ENCODE data around the gene PEX1. TPM values are rescaled to one million over a fixed set of nuclear protein-coding genes. Genes with fewer than 3 reads are reported as not detected.
A peak's percentile ranks its signal among the peaks of the same experiment; 100 is the strongest.
"Not testable (repeated sequence)": the region's sequence is repeated elsewhere in the genome, so short reads cannot be mapped to it uniquely, and the experiment has no call there.

PEX1 gene
- polyA plus RNA-seq, 3 donors: 2.8 to 10.8 (median 2.9) TPM

DNA sequence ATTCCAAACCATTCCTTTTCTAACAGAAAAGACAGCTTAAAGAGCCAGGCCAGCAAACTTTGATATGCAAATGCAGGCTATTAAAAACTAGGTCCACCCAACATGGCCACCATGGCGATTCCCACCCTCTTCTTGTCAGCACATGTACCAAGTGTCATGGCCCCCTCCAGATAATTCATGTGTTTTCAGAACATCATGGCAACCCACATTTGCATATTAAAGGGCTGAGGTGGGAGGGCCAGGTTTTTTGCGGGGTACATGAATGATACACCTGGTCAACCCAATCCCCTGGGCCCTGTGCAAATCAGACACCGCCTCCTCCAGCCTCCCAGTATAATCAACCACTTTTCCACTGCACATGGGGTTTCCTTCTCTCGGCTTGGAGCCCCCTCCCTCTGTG, 49.6 kb downstream of the PEX1 start:
- Histone ChIP-seq H3K4me2 (replicated peaks; ENCODE audit: extremely low read depth, low read length, poor library complexity, severe bottlenecking) (no peak overlapping the region), H3K4me1 (ENCODE audit: control insufficient read depth in 1 of 2, insufficient read depth in 2 of 2, low read length in 2 of 2) (no peaks in the 10 kb centered on the region), H4K20me1 (ENCODE audit: insufficient read depth, low read length) (no peaks in the 10 kb centered on the region), H3K4me3 (replicated peaks in 1 of 3; ENCODE audit: low read depth in 2 of 3, low read length in 3 of 3) (no peak overlapping the region), H3K27ac (ENCODE audit: low read depth in 1 of 2, low read length in 2 of 2) (no peak overlapping the region), H3K36me3 (replicated peaks in 1 of 2; ENCODE audit: control insufficient read depth in 1 of 2, insufficient read depth in 2 of 2, low read length in 2 of 2) (no peaks in the 10 kb centered on the region), H2AFZ (ENCODE audit: insufficient read depth, low read depth, low read length, poor library complexity, severe bottlenecking) (no peak overlapping the region), H3K9me3 (replicated peaks in 1 of 2; ENCODE audit: control insufficient read depth in 1 of 2, insufficient read depth in 1 of 2, low read length in 2 of 2) (no peaks in the 10 kb centered on the region), H3K79me2 (ENCODE audit: insufficient read depth, low read length) (no peaks in the 10 kb centered on the region), H3K9ac (ENCODE audit: insufficient read depth, low read length, poor library complexity, severe bottlenecking) (no peak overlapping the region), H3K27me3 (ENCODE audit: control insufficient read depth in 2 of 2, insufficient read depth in 2 of 2, low read length in 2 of 2) (no peaks in the 10 kb centered on the region)
- TF ChIP-seq CTCF (IDR thresholded peaks at IDR 0.05): no peak
- no peak for DNase-seq
- Mint-ChIP-seq H3K9me3 (peaks cover 0 to 2% (median 0%) of the 10 kb centered on the region in 7 donors), H3K36me3 (peaks cover 13 to 20% of the 10 kb centered on the region in 2 donors), H3K27ac (peak overlapping the region in 1 of 7 donors; percentile 70), H3K4me3 (no peak overlapping the region), H3K4me1 (no peaks in the 10 kb centered on the region), H3K27me3 (ENCODE audit: low read depth in 3 of 3) (no peaks in the 10 kb centered on the region)
- intact Hi-C loops (cut with micrococcal nuclease): no loop called here
- 100% methylated on average over 1 of the region's 4 CpGs for WGBS (ENCODE audit: insufficient coverage)

- H2AFZ ChIP-seq (ENCODE audit: insufficient read depth, low read depth, low read length, poor library complexity, severe bottlenecking): no peak overlapping the region
- intact Hi-C loops (cut with micrococcal nuclease): no loop called here
- no peak overlapping the region for H3K4me3 ChIP-seq (replicated peaks in 1 of 3; ENCODE audit: low read depth in 2 of 3, low read length in 3 of 3)
- H3K4me2 ChIP-seq (replicated peaks; ENCODE audit: extremely low read depth, low read length, poor library complexity, severe bottlenecking): no peak overlapping the region
- no peak overlapping the region for H3K27ac ChIP-seq (ENCODE audit: low read depth in 1 of 2, low read length in 2 of 2)
- H3K9ac ChIP-seq (ENCODE audit: insufficient read depth, low read length, poor library complexity, severe bottlenecking): no peak overlapping the region
- TF ChIP-seq CTCF (IDR thresholded peaks at IDR 0.05): no peak
- H3K4me1 ChIP-seq (ENCODE audit: control insufficient read depth in 1 of 2, insufficient read depth in 2 of 2, low read length in 2 of 2): no peaks in the 10 kb centered on the region
- Mint-ChIP-seq H3K9me3 (peaks cover 0 to 2% (median 0%) of the 10 kb centered on the region in 7 donors), H3K27ac (no peak overlapping the region), H3K4me3 (no peak overlapping the region), H3K27me3 (ENCODE audit: low read depth in 3 of 3) (no peaks in the 10 kb centered on the region), H3K36me3 (peaks cover 13 to 20% of the 10 kb centered on the region in 2 donors), H3K4me1 (no peaks in the 10 kb centered on the region)
- no peaks in the 10 kb centered on the region for H3K27me3 ChIP-seq (ENCODE audit: control insufficient read depth in 2 of 2, insufficient read depth in 2 of 2, low read length in 2 of 2)
- 100% methylated on average over 7 of the region's 9 CpGs for WGBS (ENCODE audit: insufficient coverage)
- H3K9me3 ChIP-seq (replicated peaks in 1 of 2; ENCODE audit: control insufficient read depth in 1 of 2, insufficient read depth in 1 of 2, low read length in 2 of 2): no peaks in the 10 kb centered on the region
- no peaks in the 10 kb centered on the region for H4K20me1 ChIP-seq (ENCODE audit: insufficient read depth, low read length)
- H3K36me3 ChIP-seq (replicated peaks in 1 of 2; ENCODE audit: control insufficient read depth in 1 of 2, insufficient read depth in 2 of 2, low read length in 2 of 2): no peaks in the 10 kb centered on the region
- no peaks in the 10 kb centered on the region for H3K79me2 ChIP-seq (ENCODE audit: insufficient read depth, low read length)
- no peak for DNase-seq
These were observed 50.2 kb downstream of the PEX1 start for GRCh38 chr7:92478095-92478494.

DNA sequence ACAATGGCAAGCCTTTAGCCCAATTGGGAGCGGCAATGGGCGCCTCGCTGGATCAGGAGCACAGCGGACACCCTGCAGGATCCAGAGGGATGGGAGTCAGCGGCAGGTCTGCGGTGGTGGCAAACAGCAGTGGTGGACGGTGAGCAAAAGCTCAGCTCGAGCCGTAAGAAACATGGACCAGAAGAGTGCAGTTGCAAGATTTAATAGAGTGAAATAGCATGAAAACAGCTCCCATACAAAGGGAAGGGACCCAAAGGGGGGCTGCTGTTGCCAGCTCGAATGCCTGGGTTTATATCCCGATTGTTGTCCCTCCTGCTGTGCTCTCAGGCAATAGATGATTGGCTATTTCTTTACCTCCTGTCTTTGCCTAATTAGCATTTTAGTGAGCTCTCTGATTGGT, 50.6 kb downstream of the PEX1 start, which contains the start of gene ERVW-1:
TSS of gene ERVW-1 (minus strand) at position 266 of the 400 bp plus-strand sequence. CDS start 7,565 bp downstream, outside the sequence.
- H3K4me1 Mint-ChIP-seq; H3K79me2 ChIP-seq (ENCODE audit: insufficient read depth, low read length): not testable (repeated sequence)
- 98% methylated on average over 9 of the region's 11 CpGs for WGBS (ENCODE audit: insufficient coverage)

More for the DNA sequence above, 50.6 kb downstream of the PEX1 start, which contains the start of gene ERVW-1:
- H3K27ac Mint-ChIP-seq: peak within 1 kb of the TSS in 1 of 7 donors; percentile 70
- H3K4me2 ChIP-seq (replicated peaks; ENCODE audit: extremely low read depth, low read length, poor library complexity, severe bottlenecking); H3K9ac ChIP-seq (ENCODE audit: insufficient read depth, low read length, poor library complexity, severe bottlenecking); H3K4me3 ChIP-seq (replicated peaks in 1 of 3; ENCODE audit: low read depth in 2 of 3, low read length in 3 of 3); H3K27me3 Mint-ChIP-seq (ENCODE audit: low read depth in 3 of 3); H3K4me3 Mint-ChIP-seq; intact Hi-C loops (cut with micrococcal nuclease); H3K27me3 ChIP-seq (ENCODE audit: control insufficient read depth in 2 of 2, insufficient read depth in 2 of 2, low read length in 2 of 2); H3K36me3 ChIP-seq (replicated peaks in 1 of 2; ENCODE audit: control insufficient read depth in 1 of 2, insufficient read depth in 2 of 2, low read length in 2 of 2); H3K27ac ChIP-seq (ENCODE audit: low read depth in 1 of 2, low read length in 2 of 2); H3K9me3 Mint-ChIP-seq; H2AFZ ChIP-seq (ENCODE audit: insufficient read depth, low read depth, low read length, poor library complexity, severe bottlenecking); H4K20me1 ChIP-seq (ENCODE audit: insufficient read depth, low read length); H3K4me1 ChIP-seq (ENCODE audit: control insufficient read depth in 1 of 2, insufficient read depth in 2 of 2, low read length in 2 of 2); DNase-seq; H3K9me3 ChIP-seq (replicated peaks in 1 of 2; ENCODE audit: control insufficient read depth in 1 of 2, insufficient read depth in 1 of 2, low read length in 2 of 2): not testable (repeated sequence)
- H3K36me3 Mint-ChIP-seq: peaks cover 13 to 20% of the 10 kb centered on the region in 2 donors

Data from CD14-positive monocyte (primary cell).